GM19240 (cell line): ENCODE measurements around the gene CNNM3.
"Not testable (repeated sequence)": the region's sequence is repeated elsewhere in the genome, so short reads cannot be mapped to it uniquely, and the experiment has no call there.

Experiments
- DNase-seq: peaks from one replicate; pipeline ENCODE4 v3.0.0; 2011; ENCODE audit warnings: low spot score; ENCODE audit not compliant: insufficient read length

The CNNM3 gene

GRCh38 chr2:96839293-96839874 is 23.3 kb downstream of the CNNM3 start:
- DNase-seq, result no peak

GRCh38 chr2:96839875-96840850 is 24.1 kb downstream of the CNNM3 start:
- no peak for DNase-seq

- DNase-seq, result no peak
These were observed 25.8 kb downstream of the CNNM3 start for GRCh38 chr2:96841701-96842495.

DNA sequence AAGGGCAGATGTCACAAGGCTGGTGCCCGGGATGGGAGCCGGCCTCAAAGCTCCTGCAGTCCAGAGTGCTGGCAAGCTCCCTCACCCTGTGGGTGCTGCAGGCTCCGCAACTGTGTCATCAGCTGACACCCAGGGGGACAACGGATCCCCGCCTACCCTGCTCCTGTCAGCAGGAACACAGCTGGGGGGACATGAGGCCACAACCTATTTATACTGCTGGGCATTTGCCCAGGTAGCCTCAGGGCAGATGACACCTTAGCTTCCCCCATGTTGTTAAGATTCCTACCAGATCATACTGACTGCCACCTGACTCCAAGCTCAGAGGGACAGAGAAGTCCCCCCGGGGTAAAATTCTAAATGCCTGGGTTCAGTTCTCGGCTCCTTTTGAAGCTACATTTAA is 26.5 kb downstream of the CNNM3 start:
- DNase-seq, result no peak

DNA sequence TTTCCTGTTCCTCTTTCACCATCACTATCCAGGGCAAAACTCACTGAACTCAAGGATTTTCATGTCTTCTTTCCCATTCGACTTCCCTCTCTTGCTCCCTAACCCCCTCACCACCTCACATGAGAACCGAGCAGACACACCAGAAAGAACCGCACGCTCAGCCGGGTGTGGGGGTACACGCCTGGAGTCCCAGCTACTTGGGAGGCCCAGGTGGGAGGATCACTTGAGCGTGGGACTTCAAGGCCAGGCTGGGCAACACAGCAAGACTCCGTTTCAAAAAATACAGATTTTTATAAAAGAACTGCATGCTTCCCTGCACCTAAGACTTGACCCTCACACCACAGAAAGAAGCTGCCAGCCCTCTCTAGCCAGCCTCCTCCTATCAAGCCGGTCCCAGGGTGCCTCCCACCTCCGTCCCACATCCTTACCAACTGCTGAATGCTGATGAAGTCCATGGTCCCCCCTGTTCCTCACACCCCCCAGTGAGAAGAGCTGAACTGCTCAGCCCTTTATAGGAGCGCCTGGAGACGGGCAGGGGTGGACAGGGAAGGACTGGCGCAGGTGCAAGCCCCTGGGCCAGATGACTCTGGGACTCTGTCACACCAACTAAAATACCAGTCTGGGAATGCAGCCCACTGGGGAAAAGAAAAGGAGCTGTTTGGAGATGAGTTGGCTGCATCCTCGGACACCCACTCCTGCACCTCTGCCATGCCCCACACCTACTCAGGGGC is 27.6 kb downstream of the CNNM3 start, which contains the start of gene ANKRD23:
ANKRD23 (minus strand) TSS at position 484 of the 731 bp plus-strand sequence; CDS start at position 455, 29 bp downstream.
- DNase-seq, result no peak

GRCh38 chr2:96844405-96844808 is 28.3 kb downstream of the CNNM3 start:
- DNase-seq, result no peak

- no peak for DNase-seq
These were observed 30.8 kb downstream of the CNNM3 start for GRCh38 chr2:96846825-96847224.

GRCh38 chr2:96847586-96847985 is 31.5 kb downstream of the CNNM3 start:
- DNase-seq, result no peak

- DNase-seq, result no peak
These were observed 32.2 kb downstream of the CNNM3 start for GRCh38 chr2:96848264-96848663.

- no peak for DNase-seq
These were observed 36.6 kb downstream of the CNNM3 start for GRCh38 chr2:96852667-96853066.

- DNase-seq, result no peak
These were observed 37.3 kb downstream of the CNNM3 start for GRCh38 chr2:96853321-96853720.

DNA sequence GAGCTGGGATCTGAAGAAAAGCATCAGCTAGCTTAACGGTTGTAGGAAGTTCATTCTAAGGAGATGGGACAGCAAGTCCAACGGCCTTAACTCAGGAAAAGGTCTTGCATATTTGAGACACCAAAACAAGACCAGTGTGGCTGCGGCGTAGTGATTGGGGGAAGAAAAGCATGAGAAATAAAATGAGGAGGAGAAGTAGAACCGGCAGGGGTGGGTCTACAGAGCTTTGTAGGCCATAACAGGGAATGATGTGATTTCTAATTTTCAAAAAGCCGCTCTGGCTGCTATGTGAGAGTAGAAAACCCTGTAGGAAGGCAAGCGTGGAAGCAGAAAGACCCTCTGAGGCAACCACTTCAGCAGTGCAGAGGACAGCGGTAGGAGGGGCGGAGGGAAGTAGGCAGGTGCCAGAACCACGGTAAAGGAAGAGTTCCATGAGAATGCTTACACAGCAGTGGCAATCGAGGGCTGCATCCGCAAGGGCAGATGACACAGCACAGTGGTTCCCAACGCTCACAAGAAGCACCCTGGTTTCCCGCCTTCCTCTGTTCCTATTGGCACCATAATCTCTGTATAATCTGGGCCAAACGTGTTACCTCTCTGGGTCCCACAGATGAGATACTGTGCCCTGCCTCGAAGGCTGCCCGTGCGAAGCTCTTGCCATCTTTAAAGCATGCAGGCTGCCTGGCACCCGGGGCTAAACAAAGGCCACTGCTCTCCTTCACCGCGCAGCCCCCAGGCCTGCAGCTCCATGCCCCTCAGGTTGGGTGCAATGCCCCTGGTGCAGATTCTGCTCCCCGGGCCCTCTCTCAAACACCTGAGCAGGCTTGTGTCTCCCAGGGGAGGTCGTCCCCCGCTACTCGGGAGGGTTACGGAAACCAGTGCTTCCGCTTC is 41.0 kb downstream of the CNNM3 start:
- DNase-seq, result no peak

GRCh38 chr2:96857667-96858372 is 41.8 kb downstream of the CNNM3 start, which contains the start of gene ANKRD39:
Gene ANKRD39 (minus strand): TSS chr2:96858016. CDS start chr2:96857987, 29 bp downstream.
- DNase-seq, result peak; percentile 99

- DNase-seq, result no peak
These were observed 43.1 kb downstream of the CNNM3 start for GRCh38 chr2:96859099-96859649.

DNA sequence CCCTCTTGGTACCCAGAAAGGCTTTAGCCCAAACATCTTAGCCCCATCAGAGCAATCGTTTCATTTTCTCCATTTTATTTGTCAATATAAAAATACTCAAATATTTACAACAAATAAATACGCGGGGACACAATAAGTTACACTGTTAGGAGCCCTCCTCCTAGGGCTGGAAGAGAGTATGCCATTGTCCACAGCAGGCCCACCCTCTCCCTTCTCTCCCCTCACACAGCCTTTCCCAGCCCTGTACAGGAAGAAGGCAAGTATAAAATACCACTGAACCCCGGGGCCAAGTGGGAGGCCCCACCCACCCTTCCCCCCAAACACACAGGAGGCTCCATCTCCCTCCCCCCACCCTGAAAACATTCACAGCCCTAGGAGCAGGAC is 43.6 kb downstream of the CNNM3 start:
- DNase-seq, result no peak

DNA sequence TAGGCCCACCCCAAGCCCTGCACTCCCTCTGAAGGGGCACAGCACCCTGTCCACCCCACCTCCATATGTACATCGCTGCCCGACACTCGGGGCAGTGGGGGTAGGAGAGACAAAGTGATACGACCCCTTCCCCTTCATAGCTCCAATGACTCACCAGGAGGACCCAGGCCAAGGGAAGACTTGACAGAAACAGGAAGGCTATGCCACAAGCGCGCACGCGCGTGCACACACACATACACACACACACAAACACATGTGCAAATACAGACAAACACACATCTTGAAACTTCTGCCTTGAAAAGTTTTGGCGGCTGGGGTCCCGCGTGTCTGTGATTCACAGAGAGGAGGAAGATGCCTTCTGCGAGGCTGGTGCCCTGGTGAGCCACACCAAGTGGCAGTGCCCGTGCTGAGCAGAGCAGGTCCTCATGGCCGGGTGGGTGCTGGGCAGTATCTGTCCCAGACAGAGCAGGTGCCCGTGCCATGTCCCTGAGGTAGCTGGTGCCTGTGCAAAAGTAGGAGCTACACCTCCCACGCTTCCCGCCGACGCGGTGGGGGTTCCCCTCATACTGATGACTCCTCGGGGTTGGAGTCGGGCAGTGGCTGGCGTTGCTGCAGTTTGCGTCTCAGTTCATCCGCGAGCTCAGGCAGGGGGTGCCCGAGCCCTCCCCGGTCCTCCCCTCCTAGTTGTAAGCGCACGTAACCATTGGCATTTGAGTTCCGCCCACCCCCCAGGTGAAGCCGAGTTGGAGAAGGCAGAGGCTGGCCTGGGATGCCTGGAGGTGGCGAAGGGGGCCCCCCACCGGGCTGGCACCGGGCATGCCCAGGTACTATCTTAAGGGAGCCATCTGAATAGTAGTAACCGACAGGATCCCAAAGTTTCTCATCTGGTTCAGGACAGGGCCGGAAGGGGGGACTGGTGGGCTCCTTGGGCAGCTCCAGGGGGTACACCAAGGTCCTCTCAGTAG is 44.3 kb downstream of the CNNM3 start:
- DNase-seq, result no peak

DNA sequence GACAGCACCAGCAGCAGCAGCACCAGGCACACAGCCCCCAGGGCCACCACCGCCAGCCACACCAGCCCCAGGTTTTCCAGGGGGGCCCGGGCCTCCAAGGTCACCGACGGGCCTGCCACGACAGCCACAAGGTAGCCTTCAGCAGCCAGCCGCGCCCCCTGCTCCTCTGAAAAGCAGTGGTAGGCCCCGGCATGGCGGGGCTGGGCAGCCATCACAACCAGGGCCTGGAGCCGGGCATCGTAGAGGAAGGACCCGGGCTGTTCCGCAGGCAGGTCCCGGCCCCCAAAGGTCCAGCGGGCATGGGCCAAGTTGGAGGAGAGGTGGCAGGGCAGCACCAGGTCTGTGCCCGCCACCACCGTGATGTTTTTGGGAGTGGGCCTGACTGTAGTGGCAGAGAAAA is 45.0 kb downstream of the CNNM3 start:
- no peak for DNase-seq

DNA sequence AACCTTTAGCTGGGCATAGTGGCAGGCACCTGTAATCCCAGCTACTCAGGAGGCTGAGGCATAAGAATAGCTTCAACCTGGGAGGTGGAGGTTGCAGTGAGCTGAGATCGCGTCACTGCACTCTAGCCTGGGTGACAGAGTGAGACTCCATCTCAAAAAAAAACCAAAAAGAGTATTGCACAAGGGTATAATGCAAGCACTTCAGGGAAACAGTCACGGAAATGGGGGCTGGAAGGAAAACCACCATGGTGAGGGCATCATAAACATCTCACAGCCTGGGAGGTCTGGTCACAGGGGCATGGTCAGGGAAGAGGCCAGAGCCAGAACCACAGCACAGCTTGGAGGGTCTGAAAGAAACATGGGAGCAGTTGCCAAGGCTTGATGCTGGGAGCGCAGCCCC is 47.0 kb downstream of the CNNM3 start:
- DNase-seq, result not testable (repeated sequence)
